ENCODE results near the gene RPH3AL.

GRCh38 chr17:227946-228615, 124.5 kb downstream of the RPH3AL start:
- TF ChIP-seq CTCF (IDR thresholded peaks at IDR 0.05) (no peak), POLR2A (IDR thresholded peaks at IDR 0.05) (no peak)

Measured in Peyer's patch (tissue), 4 donors.